ENCODE results near the gene ERLIN1.

- TF ChIP-seq EZH2phosphoT487 (IDR thresholded peaks at IDR 0.05; ENCODE audit: borderline replicate concordance) (no peak), CTCF (conservative IDR thresholded peaks at IDR 0.05; ENCODE audit: low read length) (no peak)
These were observed 66.1 kb downstream of the ERLIN1 start for GRCh38 chr10:100119726-100120125.

All from Loucy (cell line).